ENCODE results near the gene PDE3B.
"Not testable (repeated sequence)": the region's sequence is repeated elsewhere in the genome, so short reads cannot be mapped to it uniquely, and the experiment has no call there.

PDE3B gene

GRCh38 chr11:14678350-14678749 lies 34.7 kb downstream of the PDE3B start:
- no peak for DNase-seq

GRCh38 chr11:14679662-14680061 lies 36.1 kb downstream of the PDE3B start:
- DNase-seq, result no peak

GRCh38 chr11:14684234-14684915 lies 40.8 kb downstream of the PDE3B start:
- not testable (repeated sequence) for DNase-seq

GRCh38 chr11:14687456-14687855 lies 43.9 kb downstream of the PDE3B start:
- no peak for DNase-seq

- DNase-seq, result no peak
Observed at GRCh38 chr11:14687943-14688627, 44.5 kb downstream of the PDE3B start.

GRCh38 chr11:14695656-14696055 lies 52.1 kb downstream of the PDE3B start:
- not testable (repeated sequence) for DNase-seq

- no peak for DNase-seq
Observed at GRCh38 chr11:14698771-14699170, 55.2 kb downstream of the PDE3B start.

GRCh38 chr11:14700593-14700992 lies 57.0 kb downstream of the PDE3B start:
- no peak for DNase-seq

- DNase-seq, result no peak
Observed at GRCh38 chr11:14702760-14703159, 59.2 kb downstream of the PDE3B start.

GRCh38 chr11:14703731-14704130 lies 60.1 kb downstream of the PDE3B start:
- no peak for DNase-seq

GRCh38 chr11:14705067-14705466 lies 61.5 kb downstream of the PDE3B start:
- DNase-seq, result no peak

- no peak for DNase-seq
Observed at GRCh38 chr11:14713496-14714244, 70.1 kb downstream of the PDE3B start.

GRCh38 chr11:14715669-14716068 lies 72.1 kb downstream of the PDE3B start:
- not testable (repeated sequence) for DNase-seq

- no peak for DNase-seq
Observed at GRCh38 chr11:14722496-14722895, 78.9 kb downstream of the PDE3B start.

GRCh38 chr11:14725150-14725549 lies 81.5 kb downstream of the PDE3B start:
- DNase-seq, result no peak

GRCh38 chr11:14727215-14727614 lies 83.6 kb downstream of the PDE3B start:
- no peak for DNase-seq

- no peak for DNase-seq
Observed at GRCh38 chr11:14727746-14728145, 84.1 kb downstream of the PDE3B start.

GRCh38 chr11:14740539-14740938 lies 96.9 kb downstream of the PDE3B start:
- DNase-seq, result not testable (repeated sequence)

GRCh38 chr11:14741195-14741594 lies 97.6 kb downstream of the PDE3B start:
- DNase-seq, result no peak

- no peak for DNase-seq
Observed at GRCh38 chr11:14742849-14743559, 99.4 kb downstream of the PDE3B start.

- DNase-seq, result not testable (repeated sequence)
Observed at GRCh38 chr11:14743667-14744066, 100.1 kb downstream of the PDE3B start.

- no peak for DNase-seq
Observed at GRCh38 chr11:14746857-14747395, 103.3 kb downstream of the PDE3B start.

GRCh38 chr11:14748090-14748489 lies 104.5 kb downstream of the PDE3B start:
- DNase-seq, result no peak

Measured in left hindlimb (tissue), 1 donor.